Breast epithelium (tissue), 3 donors: ENCODE data around the gene TARS2.

ENCODE experiments used
- CTCF ChIP-seq, 3 donors: fragments of 450-650 bp; IDR thresholded peaks; one replicate each; pipeline ENCODE4 v1.5.1; 2016 to 2017; ENCODE audit warnings: antibody characterized with exemption in 3 of 3, mild to moderate bottlenecking in 3 of 3, moderate library complexity in 3 of 3
- POLR2A ChIP-seq: fragments of 450-650 bp; IDR thresholded peaks from one replicate; pipeline ENCODE4 v1.6.1; 2016; ENCODE audit warnings: antibody characterized with exemption, mild to moderate bottlenecking, moderate library complexity

GRCh38 chr1:150545486-150546032 is 58.3 kb downstream of the TARS2 start:
- TF ChIP-seq CTCF (IDR thresholded peaks at IDR 0.05) = no peak
- TF ChIP-seq POLR2A = no peak
